Epithelial cell of proximal tubule (primary cell): ENCODE results near the gene S1PR3. TPM values are rescaled to one million over a fixed set of nuclear protein-coding genes. Genes with fewer than 3 reads are reported as not detected.
A peak's percentile ranks its signal among the peaks of the same experiment; 100 is the strongest.

Source experiments
- DNase-seq: peaks from one replicate; pipeline ENCODE4 v3.0.0-alpha.2; 2011; ENCODE audit warnings: low read depth
- H3K4me3 ChIP-seq: 2 replicates; pipeline ENCODE4 v1.5.1; 2011; ENCODE audit warnings: low read depth, mild to moderate bottlenecking, low read length
- total RNA-seq: library from RNA; depleted of rRNA; stranded (reverse); fragments of >200 nt; gene quantifications from 2 replicates; pipeline ENCODE4 v1.2.3, GENCODE V29; 2015
- TF ChIP-seq, protein P1 (sequence below): conservative IDR thresholded peaks from 2 replicates; pipeline ENCODE4 v1.5.1; 2012; ENCODE audit warnings: low read depth, mild to moderate bottlenecking, low read length

The S1PR3 gene
- total RNA-seq, 1 donor from 2014 or later: 2.6 TPM

DNA sequence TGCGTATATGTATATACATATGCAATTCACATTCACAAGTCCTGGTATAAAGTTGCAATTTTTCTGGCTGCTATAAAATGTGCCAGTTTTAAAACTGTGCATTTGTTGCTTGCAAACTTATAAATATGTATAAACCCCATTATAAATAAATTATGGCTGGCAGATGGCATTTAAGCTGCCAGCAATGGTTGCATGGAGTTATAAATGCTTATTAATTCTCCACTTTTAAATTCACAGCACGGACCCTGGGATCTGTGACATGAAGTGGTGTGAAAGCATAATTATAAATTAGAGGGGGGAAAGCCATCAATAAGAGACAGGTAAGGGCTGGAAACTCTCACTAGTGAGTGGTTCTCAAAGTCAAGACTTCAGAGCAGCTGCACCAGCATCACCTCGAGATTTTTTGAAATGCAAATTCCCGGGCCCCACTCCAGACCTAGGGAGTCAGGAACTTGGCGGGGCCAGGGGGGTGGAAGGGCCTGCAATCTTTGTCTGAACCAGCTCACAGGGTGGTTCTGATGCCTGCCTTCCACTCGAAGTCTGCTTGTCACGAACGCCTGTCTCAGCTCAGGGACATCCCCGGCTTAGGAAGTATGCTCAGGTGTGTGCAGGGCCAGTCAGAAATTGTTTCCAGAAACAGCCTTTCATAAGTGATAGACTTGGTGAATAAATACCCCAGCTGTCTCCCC lies 16.9 kb downstream of the S1PR3 start:
- no peak overlapping the region for H3K4me3 ChIP-seq
- TF ChIP-seq, protein P1, sequence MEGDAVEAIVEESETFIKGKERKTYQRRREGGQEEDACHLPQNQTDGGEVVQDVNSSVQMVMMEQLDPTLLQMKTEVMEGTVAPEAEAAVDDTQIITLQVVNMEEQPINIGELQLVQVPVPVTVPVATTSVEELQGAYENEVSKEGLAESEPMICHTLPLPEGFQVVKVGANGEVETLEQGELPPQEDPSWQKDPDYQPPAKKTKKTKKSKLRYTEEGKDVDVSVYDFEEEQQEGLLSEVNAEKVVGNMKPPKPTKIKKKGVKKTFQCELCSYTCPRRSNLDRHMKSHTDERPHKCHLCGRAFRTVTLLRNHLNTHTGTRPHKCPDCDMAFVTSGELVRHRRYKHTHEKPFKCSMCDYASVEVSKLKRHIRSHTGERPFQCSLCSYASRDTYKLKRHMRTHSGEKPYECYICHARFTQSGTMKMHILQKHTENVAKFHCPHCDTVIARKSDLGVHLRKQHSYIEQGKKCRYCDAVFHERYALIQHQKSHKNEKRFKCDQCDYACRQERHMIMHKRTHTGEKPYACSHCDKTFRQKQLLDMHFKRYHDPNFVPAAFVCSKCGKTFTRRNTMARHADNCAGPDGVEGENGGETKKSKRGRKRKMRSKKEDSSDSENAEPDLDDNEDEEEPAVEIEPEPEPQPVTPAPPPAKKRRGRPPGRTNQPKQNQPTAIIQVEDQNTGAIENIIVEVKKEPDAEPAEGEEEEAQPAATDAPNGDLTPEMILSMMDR: no peak
- no peak for DNase-seq

DNA sequence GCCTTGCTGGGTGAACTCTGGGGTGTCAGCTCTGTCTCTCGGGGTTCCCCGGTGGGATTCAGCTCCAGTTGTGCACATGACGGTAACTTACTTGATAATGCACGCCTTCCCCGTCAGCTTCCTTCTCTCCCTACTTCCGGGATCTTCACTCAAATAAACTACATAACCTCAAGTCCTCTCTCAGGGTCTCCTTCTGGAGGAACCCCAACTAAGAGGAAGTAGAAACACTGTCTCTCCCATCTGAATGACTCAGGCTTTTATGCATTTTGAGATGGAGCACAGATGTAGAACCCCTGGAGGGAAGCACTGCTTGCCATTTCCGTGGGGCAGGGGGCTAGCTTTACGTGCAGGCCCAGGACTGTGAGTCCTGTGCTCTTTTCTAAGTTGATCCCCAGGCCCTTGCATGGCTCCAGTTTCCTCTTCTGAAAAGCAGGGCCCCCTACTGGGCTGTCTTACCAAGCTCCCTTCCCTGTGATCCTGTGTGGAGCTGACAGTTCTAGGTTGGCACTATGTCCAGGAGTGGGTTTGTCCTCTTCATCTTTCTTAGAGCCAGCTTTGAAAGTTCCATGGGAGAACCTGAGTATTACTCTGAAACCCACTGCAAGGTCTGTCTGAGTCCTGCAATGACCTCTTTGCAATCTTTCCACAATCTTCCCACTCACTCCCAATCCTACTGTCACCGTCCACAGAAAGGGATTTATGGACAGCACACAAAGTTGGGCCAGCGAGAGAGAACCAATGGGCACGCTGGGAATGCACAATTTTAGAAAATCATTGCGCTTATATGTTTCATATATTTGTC lies 17.7 kb downstream of the S1PR3 start:
- TF ChIP-seq, protein P1: peak; percentile 37
- H3K4me3 ChIP-seq: no peak overlapping the region
- no peak for DNase-seq

DNA sequence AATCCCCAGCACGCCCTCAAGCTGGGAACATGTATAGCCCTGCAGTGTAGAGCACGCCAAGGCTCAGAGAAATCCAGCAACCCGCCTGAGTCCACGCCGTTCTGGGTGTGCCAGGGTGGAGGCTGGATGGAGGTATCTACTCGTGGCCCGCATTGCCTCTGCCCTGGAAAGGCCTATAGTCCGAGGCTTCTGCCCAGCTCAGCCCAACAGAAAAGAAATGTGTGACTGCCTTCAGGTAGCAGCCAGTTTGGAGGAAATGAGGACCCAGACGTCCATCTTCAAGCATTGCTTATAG lies 18.2 kb downstream of the S1PR3 start:
- no peak for DNase-seq
- TF ChIP-seq, protein P1: no peak
- no peak overlapping the region for H3K4me3 ChIP-seq

DNA sequence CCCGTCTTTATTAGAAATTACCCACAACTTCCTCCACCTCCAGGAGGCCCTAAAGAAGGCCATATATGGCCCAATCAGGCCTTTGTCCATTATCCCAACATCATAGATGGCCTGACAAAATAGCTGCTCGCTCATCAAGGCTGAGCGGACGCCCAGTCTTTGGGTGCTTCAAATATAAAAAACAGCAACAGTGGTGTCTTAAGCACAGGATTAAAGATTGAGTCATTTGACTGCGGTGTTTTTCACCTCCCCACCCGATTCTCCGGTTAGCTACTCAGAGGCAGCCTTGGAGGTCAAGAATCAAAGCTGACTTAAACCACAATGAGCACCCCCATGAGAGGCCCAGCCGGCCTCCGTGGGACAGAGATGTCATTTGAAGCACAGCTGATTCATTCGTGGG lies 18.8 kb downstream of the S1PR3 start:
- no peak for DNase-seq
- H3K4me3 ChIP-seq: no peak overlapping the region
- TF ChIP-seq, protein P1: no peak

DNA sequence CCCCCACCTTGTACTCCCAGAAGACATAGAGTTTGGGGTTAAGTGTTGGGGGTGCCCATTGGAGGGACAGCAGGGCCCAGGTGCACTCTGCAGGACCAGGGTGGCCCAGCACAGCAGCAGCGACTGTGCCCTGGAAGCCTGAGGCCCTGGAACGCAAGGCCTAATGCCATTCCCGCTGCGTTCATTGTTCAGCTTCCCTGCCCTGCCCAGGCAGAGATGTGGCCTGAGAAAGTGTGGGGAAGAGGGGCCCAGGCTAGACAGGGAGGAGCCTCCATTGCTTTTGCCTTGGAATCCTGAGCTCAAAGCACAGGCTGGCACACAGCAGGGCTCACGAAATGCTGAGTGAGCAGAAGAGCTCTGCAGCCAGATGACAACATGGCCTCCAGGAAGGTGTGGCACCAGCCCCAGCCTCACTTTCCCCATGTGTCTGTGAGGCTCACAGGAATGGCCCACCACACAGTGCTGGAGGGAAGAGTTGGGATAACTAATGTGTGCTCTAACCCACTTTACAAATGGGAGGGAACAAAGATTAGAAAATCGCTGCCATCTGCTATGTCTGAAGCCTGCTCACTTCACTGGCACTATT lies 19.4 kb downstream of the S1PR3 start:
- TF ChIP-seq, protein P1: no peak
- H3K4me3 ChIP-seq: no peak overlapping the region
- DNase-seq: no peak

DNA sequence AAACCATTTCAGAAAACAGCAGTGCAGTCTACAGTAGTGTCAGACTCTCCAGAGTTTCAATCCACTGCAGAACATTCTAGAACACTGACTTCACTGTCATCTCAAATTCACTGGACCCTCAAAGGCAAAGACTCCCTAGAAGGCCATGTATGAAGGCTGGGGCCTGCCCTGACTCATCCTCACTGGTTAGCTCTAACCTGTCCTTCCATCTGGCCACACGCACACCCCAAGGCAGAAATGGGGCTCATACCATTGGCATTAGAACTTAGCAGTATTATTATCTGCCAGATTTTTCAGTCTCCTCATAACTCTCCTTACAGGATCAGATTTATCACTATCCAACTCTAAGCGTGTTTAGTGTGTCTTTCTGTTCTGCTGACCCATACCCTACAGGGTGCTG lies 20.4 kb downstream of the S1PR3 start:
- TF ChIP-seq, protein P1: no peak
- no peak for DNase-seq
- no peak overlapping the region for H3K4me3 ChIP-seq
